ENCODE results near the gene UBE3C.
"Not testable (repeated sequence)": the region's sequence is repeated elsewhere in the genome, so short reads cannot be mapped to it uniquely, and the experiment has no call there.

Gene UBE3C

DNA sequence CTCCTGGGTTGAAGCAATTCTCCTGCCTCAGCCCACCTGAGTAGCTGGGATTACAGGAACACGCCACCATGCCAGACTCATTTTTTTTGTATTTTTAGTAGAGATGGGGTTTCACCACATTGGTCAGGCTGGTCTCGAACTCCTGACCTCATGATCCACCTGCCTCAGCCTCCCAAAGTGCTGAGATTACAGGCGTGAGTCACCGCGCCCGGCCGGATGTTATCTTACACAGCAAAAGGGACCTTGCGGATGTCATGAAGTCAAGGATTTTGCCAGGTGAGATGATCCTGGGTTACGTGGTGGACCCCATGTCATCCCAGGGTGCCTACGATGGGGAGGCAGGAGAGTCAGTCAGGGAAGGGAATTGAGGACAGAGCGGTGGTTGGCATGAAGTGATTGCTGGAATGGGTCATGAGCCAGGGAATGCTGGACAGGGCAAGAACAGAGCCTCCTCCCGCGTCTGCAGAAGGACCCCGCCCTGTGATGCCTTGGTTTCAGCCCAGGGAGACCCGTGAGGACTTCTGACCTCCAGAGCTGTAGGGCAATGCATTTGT lies 8.7 kb upstream of the UBE3C start:
- POLR2A ChIA-PET = no interaction called here
- TF ChIP-seq, protein P1, sequence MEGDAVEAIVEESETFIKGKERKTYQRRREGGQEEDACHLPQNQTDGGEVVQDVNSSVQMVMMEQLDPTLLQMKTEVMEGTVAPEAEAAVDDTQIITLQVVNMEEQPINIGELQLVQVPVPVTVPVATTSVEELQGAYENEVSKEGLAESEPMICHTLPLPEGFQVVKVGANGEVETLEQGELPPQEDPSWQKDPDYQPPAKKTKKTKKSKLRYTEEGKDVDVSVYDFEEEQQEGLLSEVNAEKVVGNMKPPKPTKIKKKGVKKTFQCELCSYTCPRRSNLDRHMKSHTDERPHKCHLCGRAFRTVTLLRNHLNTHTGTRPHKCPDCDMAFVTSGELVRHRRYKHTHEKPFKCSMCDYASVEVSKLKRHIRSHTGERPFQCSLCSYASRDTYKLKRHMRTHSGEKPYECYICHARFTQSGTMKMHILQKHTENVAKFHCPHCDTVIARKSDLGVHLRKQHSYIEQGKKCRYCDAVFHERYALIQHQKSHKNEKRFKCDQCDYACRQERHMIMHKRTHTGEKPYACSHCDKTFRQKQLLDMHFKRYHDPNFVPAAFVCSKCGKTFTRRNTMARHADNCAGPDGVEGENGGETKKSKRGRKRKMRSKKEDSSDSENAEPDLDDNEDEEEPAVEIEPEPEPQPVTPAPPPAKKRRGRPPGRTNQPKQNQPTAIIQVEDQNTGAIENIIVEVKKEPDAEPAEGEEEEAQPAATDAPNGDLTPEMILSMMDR (IDR thresholded peaks at IDR 0.05; ENCODE audit: control extremely low read depth, extremely low read depth, low read depth, missing control alignments) = no peak
- no peak for DNase-seq (ENCODE audit: extremely low spot score)
- CTCF ChIA-PET = interaction anchor here (1.0 to 1.4 kb wide), 2 partner anchors 11 to 21 kb away, joined by 3 to 4 read pairs; no protein-coding TSS in a partner anchor

DNA sequence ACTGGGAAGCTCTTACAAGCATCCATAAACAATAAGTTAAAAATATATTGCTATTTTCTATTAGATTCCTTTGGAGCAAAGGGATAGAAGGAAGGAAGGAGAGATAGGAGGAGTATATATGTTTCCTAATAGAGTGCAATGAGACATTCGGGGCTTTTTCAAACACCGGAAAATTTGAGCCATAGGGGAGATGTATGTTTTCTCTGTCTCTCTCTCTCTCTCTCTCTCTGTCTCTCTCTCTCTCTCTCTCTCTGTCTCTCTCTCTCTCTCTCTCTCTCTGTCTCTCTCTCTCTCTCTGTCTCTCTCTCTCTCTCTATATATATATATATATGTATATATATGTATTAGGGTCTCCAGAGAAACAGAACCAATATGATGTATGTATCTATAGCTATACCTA lies 7.9 kb upstream of the UBE3C start:
- DNase-seq (ENCODE audit: extremely low spot score); POLR2A ChIA-PET: not testable (repeated sequence)
- CTCF ChIA-PET = interaction anchor here (1.0 to 1.4 kb wide), 2 partner anchors 12 to 15 kb away, joined by 4 read pairs; no protein-coding TSS in a partner anchor

GRCh38 chr7:157132796-157133195 lies 5.9 kb upstream of the UBE3C start:
- no peak for DNase-seq (ENCODE audit: extremely low spot score)
- TF ChIP-seq, protein P1 (IDR thresholded peaks at IDR 0.05; ENCODE audit: control extremely low read depth, extremely low read depth, low read depth, missing control alignments) = no peak
- CTCF ChIA-PET = interaction anchor here (1.4 kb wide), 1 partner anchor 116 kb away, joined by 3 read pairs; no protein-coding TSS in a partner anchor
- POLR2A ChIA-PET = no interaction called here

GRCh38 chr7:157133304-157133703 lies 5.4 kb upstream of the UBE3C start:
- no peak for DNase-seq (ENCODE audit: extremely low spot score)
- TF ChIP-seq, protein P1 (IDR thresholded peaks at IDR 0.05; ENCODE audit: control extremely low read depth, extremely low read depth, low read depth, missing control alignments) = no peak
- CTCF ChIA-PET = interaction anchor here (1.4 kb wide), 1 partner anchor 117 kb away, joined by 3 read pairs; no protein-coding TSS in a partner anchor
- POLR2A ChIA-PET = no interaction called here

- CTCF ChIA-PET = interaction anchor here (0.6 kb wide), 1 partner anchor 187 kb away, joined by 3 read pairs; the partner anchor contains the start of gene NOM1
Measured at GRCh38 chr7:157136372-157136771, 2.4 kb upstream of the UBE3C start.

DNA sequence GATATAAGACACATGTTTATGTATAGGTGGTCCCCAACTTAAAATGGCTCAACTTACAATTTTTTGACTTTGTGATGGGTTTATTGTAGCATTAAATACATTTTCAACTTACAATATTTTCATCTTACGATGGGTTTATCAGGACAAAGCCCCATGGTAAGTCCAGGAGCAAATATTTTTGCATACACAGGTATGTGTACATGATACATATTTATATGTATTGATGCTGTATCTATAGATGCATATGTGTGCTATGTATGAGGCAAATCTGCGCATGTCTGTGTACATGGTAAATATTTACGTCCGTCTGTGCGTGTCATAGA lies 664 bp upstream of the UBE3C start:
- POLR2A ChIA-PET = no interaction called here
- CTCF ChIA-PET = interaction anchor here (1.1 kb wide), 1 partner anchor 19 kb away, joined by 3 read pairs; no protein-coding TSS in a partner anchor
- DNase-seq (ENCODE audit: extremely low spot score) = no peak

More at GRCh38 chr7:157136372-157136771, 2.4 kb upstream of the UBE3C start:
- POLR2A ChIA-PET = no interaction called here
- DNase-seq (ENCODE audit: extremely low spot score) = no peak
- TF ChIP-seq, protein P1 (IDR thresholded peaks at IDR 0.05; ENCODE audit: control extremely low read depth, extremely low read depth, low read depth, missing control alignments) = no peak

More for the DNA sequence above, 664 bp upstream of the UBE3C start:
- TF ChIP-seq, protein P1 (IDR thresholded peaks at IDR 0.05; ENCODE audit: control extremely low read depth, extremely low read depth, low read depth, missing control alignments) = no peak
